GM18873 (cell line): Measurements from ENCODE around the gene ID3.

Experiments used
- ATAC-seq: cut with Tn5 transposase; IDR thresholded peaks from one replicate; pipeline ENCODE4 v1.9.1; 2021; ENCODE audit warnings: mild to moderate bottlenecking, moderate library complexity, moderate number of reproducible peaks; ENCODE audit not compliant: unreplicated experiment, low FRiP score

ID3 gene

DNA sequence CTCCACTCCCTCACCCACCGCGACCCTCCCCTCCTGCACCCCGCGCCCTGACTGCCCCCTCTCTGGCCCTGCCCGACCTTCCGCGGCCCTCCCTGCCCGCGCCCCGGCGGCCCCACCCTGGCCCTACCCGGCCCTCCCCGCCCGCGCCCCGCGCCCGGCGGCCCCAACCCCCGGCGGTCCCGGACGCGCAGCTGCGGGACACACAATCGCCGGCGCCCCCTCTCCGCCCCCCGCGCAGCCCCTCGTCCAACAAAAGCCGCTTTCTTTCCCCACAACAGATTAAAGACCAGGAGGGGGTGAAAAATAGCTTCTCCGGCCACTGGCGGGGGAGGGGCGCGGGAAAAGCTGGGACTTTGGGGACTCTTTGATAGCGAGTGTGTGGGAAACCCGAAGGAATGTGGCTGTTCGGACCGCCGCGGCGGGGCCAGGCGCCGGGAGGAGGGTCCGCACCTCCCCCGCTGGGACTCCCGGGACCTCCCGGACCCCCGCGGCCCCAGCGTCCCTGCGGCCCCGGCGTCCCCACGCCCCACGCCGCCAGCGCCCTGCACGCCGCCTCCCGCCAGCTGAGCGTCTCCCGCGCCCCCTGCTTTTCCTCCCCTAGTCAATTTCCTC lies 8.8 kb upstream of the ID3 start:
- ATAC-seq, result no peak

- ATAC-seq, result no peak
These were observed 8.3 kb upstream of the ID3 start for GRCh38 chr1:23567629-23567995.

DNA sequence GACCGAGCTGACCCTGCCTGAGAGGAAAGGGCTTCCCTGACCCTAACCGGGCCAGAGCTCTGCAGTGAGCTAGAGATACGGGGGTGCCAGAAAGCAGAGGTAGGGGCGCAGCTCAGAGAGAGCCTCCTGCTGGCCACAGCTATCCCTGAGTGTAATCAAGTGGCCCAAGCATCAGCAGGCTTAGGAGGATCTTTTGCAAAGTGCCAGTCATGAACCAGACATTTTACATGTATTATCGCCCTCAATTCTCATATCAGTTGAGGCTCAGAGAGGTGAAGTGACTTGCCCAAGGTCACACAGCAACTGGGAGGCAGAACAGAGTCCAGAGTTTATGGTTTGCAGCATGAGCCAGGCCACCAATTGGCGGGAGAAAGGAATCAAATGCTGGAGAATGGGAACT lies 7.0 kb upstream of the ID3 start:
- ATAC-seq, result no peak

DNA sequence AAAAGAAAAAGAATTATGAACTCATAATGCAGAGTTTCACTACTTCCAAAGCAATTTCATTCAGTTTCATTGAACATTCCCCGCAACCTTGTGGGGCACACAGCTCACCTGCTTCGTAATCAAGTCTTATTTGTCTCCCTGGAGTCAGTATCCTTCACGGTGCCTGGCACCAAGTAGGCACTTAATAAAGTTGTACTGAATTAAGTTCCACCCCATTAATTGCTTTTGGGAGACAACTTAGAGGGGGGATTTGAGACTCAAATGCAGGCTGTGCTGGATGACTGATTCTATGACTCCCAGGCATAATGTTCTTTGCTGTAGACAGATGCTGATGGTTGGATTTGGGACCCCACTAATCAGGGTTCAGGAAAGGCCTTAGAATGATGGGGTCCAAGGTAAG lies 6.5 kb upstream of the ID3 start:
- ATAC-seq, result no peak

DNA sequence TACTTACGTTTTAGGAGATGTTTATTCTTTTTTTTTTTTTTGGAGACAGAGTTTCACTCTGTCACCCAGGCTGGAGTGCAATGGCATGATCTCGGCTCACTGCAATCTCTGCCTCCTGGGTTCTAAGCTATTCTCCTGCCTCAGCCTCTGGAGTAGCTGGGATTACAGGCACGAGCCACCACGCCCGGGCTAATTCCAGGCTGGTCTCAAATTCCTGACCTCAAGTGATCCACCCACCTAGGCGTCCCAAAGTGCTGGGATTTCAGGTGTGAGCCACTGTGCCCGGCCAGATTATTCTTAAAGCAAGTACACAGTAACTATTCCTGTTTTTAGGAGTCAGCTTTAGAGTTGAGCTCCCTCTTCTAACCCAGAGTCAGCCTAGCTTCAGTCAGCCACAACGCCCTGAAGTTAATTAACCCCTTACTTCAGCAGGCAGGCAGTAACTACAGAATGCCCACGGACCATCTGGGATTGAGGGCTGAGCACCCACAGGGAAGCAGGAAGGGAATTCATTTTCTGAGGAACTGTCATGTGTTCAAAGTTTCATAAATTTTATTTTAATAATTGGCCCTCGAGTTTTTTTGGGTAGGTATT lies 5.3 kb upstream of the ID3 start:
- no peak for ATAC-seq

DNA sequence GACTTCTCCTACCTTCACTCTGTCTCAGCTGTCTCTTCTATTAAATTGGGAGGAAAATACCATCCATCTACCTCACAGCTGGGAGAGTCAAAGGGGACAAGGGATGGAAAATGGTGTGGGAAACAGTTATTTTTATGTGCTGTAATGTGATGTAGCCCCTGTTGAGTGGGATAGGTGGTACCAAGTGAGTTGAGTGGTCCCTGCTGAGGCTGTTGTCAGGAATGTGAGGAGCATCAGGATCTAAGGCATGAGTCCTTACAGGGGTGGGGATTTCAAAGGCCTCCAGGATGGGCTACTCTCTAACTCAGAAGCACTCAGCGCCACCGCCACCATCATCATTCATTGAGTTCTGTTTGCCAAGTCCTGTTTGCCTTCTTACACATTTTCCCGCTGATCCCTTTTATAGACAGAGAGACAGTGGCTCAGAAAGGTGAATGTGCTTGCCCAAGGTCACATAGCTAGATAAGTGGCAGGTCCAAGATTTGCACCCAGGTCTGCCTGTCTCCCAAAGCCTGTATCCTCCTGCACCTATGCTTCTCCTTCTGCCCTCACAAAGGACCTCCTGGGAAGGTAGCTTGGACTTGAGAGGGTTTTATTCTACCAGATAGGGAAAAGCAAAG lies 4.6 kb upstream of the ID3 start:
- no peak for ATAC-seq

DNA sequence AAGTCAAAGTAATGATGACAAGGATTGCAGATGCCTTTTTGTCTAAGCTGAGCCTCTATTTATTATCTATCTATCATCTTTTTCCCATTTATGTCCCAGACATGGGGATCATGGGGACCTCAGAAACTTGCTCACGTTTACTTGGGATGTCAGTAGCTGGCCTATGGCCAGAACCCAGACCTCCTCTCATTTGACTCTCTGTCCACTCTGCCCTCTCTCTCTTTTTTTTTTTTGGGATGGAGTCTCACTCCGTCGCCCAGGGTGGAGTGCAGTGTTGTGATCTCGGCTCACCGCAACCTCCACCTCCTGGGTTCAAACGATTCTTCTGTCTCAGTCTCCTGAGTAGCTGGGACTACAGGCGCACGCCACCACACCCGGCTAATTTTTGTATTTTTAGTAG lies 3.7 kb upstream of the ID3 start:
- ATAC-seq, result no peak

DNA sequence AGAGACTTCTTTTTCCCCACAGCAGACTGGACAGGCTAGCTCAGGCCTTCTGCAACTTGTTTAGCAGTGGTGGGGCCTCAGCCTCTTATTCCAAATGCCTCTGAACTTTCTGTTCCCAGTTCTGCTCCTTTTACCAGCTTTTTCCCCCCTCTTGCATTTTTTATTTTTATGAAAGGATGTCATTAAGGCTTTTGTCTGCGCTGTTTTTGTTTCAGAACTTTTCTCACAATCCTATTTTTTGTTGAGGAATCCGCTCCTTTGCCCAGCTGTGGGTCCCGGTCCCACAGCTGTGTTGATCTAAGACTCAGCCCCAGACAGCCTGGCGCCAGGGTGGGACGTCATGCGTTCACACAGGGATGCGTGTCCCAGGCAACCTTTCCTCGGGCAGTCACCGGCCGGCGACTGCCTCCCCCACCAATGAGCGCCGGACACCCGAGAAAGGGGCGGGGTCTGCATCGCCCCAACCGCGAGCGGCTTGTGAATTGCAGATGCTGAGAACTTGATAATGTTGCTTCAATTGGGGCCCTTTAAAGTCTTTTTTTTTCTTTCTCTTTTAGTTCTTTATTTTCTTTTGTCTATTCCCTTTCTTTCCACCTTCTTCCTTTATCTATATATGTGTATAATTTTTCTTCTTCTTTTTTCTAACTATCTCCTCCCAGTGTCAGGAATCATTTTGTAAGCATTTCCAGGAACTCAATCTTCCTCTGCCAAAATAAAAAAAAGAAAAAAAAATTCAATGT lies 3.0 kb upstream of the ID3 start:
- ATAC-seq, result no peak

- no peak for ATAC-seq
These were observed 2.5 kb upstream of the ID3 start for GRCh38 chr1:23561813-23562100.

GRCh38 chr1:23561076-23561812 lies 1.9 kb upstream of the ID3 start:
- ATAC-seq, result no peak

DNA sequence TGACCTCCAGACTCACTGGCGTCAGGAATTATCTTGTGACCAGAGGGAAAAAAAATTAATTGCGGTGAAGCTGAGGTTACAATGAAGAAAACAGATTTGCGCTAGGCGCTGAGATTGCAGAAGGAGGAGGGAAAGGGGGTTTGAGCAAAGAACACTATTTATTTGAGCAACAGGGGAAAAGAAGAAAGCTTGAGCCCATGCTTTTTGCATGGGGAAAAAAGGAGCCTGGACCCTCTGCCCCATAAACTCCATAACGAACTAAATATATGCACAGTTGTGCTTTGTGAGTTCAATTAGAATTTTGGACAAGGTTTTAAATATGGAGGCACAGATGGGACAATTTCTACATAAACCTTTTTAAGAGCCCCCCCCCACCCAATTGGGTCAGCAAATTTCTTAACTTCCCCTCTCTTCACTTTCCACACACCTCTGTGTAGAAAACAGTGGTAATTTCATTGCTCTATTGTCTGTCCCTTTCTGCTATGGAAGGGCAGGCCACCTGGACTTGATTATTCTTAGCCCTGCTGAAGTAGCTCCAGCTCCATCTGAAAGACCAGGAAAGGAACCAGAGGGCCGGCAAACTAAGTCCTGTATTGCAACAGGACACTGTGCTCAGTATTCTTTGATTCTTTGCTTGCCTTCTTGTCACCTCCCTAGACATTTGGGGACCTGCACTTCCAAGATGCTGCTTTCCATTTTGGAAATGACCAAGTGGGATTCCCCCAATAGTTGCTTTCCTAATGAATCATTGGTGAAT lies 862 bp upstream of the ID3 start:
- no peak for ATAC-seq

- no peak for ATAC-seq
These were observed 497 bp downstream of the ID3 start for GRCh38 chr1:23558872-23559135.

GRCh38 chr1:23558140-23558871 lies 995 bp downstream of the ID3 start:
- ATAC-seq, result no peak

- ATAC-seq, result no peak
These were observed 1.7 kb downstream of the ID3 start for GRCh38 chr1:23557471-23558124.

DNA sequence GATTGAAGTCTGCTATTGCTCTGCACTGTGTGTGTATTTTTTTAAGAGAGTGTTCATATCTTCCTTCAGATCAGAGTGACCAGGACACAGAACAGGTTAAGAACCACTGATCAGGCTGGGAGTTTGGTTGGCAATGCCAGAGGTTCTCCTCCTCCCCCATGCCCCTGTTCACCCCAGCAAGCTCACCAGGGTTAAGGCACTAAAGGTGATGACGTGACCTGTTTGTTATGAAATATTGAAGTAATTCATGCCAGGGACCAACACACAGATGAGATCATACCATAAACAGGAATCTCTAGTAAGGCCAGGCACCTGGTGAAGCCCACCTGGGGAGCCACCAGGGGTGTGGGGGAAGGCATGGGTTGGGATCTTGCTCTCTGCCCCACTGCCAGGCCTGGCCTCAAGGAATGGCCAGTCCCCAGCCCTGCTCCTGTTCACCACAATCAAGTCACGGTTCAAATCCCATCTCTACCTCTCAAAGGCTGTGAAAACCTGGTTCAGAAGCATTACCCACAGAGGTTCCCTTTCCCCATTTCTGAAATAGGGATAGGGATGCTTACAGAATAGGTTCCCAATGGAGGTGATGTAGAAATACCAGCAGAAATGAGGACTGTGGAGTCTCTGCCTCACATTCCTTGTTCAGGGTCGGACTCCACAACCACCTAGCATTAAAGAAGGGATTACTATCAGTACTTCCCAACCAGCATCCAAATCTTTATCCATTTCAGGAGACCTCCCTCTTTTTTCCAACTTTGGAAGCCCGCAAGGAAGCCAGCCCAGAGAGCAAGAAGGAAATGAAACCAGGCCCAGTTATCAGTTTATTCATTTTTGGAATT lies 2.4 kb downstream of the ID3 start:
- ATAC-seq, result no peak

DNA sequence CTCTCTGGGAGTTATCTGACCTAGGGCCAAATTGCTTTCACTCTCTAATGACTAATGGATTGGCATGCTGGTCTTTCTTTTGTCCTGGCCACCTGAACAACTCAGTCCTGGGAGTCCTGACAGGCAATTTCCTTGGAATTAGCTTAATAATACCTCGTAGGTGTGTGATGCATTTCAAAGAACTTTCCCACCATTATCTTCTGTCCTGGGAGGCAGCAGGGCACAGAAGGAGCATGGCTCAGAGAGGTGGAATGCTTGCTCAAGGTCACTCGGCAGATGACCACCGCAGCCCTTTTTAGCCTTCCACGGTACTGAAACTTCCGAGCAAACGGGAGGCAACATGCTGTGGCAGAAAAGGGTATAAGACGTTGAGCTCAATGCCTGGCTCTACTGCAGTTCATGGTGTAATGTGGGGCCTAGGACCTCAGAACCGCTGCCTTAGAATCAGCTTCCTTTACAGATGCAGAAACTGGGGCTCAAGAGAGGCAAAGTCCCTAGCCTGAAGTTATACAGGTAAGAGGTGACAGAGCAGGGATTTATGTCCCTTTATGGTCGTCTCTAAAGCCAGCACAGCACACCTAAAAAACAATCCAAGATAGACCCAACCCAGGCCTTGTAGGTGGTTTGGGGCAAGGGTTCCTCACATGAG lies 3.2 kb downstream of the ID3 start:
- ATAC-seq, result no peak

GRCh38 chr1:23555270-23555985 lies 3.9 kb downstream of the ID3 start:
- ATAC-seq, result no peak
